GM21737 (cell line): ENCODE data around the gene TJP1.
"Not testable (repeated sequence)": the region's sequence is repeated elsewhere in the genome, so short reads cannot be mapped to it uniquely, and the experiment has no call there.

Source experiments
- ATAC-seq: cut with Tn5 transposase; IDR thresholded peaks from one replicate; pipeline ENCODE4 v1.9.1; 2021; ENCODE audit warnings: mild to moderate bottlenecking, moderate library complexity; ENCODE audit not compliant: unreplicated experiment

Gene TJP1

GRCh38 chr15:29756358-29757267 lies 65.7 kb downstream of the TJP1 start:
- ATAC-seq: no peak

- not testable (repeated sequence) for ATAC-seq
These were observed 68.3 kb downstream of the TJP1 start for GRCh38 chr15:29754009-29754408.

DNA sequence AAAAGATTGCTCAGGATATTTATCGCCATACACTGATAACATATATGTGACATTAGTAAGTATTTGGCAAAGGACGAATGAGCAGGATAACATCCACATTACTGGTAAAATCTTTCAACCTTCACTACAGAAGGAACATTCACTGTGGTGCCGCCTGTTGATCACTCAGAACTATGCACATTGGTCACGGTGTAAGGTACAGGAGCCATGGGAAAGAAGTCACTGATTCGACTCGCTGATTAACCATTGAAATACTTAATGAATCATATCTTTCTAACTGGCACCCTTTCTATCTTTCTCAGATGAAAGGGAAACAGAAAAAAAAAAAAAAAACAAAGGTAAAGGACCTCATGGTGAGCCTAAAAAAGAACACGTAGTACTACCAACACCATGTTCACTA lies 68.8 kb downstream of the TJP1 start:
- no peak for ATAC-seq

- no peak for ATAC-seq
These were observed 71.5 kb downstream of the TJP1 start for GRCh38 chr15:29750754-29751153.

- no peak for ATAC-seq
These were observed 72.7 kb downstream of the TJP1 start for GRCh38 chr15:29749365-29750086.

DNA sequence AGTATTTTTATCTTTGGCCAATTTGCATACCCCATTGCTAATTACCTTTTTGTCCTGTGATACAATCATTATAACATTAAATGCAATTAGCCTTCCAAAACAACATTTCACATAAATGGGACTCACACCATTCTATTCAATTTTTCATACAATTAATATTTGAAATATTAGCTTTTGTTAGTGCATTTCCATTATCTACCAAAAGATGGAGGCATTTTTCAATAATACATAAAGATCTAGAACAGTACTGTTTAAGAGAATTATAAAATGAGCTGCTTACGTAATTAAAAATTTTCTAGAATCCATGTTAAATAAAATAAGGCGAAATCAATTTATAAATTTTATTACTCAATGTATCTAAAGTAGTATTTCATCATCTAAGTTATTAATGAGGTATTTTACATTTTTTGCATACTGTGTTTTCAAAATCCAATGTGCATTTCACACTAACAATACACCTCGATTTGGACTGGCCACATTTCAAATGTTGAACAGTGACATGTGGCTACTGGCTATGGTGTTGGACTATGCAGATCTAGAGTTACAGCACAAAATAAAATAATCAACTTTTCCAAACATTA lies 74.3 kb downstream of the TJP1 start:
- no peak for ATAC-seq

DNA sequence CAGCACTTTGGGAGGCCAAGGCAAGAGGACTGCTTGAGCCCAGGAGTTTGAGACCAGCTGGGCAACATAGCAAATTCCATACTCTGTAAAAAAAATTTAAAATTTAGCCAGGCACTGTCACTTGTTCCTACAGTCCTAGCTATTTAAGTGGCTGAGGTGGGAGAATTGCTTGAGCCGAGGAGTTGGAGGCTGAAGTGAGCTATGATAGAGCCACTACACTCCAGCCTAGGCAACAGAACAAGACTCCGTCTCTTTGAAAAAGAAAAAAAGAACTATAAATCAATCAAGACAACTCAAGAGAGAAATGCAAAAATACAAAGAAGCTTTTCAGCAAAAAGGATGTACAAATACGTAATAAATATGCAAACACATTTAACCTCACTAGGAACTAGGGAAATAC lies 78.8 kb downstream of the TJP1 start:
- ATAC-seq: no peak

DNA sequence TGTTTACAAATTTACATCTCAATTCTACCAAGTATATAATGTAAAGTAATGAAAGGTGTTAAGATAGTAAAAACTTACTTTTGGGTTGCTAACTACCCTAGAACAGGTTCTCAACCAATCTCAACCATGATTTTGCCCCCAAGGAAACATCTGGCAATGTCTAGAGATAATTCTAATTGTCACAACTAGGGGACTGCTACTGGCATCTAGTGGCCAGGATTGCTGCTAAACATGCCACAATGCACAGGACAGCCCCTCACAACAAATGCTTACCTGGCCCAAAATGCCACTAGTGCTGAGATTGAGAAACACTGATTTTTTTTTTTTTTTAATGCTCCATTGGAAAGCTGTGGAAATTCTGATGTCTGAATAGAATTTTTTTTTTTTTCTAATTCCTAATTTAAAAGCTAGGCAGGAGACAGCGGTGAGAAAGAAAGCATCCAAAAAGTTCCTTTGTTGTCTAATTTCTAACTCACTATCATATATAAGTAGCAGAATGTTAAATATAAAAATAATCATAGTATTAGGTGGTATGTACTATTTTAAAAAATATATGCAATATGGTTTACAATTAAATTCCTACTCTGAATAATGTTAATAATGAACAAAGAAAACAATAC lies 81.5 kb downstream of the TJP1 start:
- ATAC-seq: no peak

GRCh38 chr15:29736744-29737020 lies 85.6 kb downstream of the TJP1 start:
- no peak for ATAC-seq

DNA sequence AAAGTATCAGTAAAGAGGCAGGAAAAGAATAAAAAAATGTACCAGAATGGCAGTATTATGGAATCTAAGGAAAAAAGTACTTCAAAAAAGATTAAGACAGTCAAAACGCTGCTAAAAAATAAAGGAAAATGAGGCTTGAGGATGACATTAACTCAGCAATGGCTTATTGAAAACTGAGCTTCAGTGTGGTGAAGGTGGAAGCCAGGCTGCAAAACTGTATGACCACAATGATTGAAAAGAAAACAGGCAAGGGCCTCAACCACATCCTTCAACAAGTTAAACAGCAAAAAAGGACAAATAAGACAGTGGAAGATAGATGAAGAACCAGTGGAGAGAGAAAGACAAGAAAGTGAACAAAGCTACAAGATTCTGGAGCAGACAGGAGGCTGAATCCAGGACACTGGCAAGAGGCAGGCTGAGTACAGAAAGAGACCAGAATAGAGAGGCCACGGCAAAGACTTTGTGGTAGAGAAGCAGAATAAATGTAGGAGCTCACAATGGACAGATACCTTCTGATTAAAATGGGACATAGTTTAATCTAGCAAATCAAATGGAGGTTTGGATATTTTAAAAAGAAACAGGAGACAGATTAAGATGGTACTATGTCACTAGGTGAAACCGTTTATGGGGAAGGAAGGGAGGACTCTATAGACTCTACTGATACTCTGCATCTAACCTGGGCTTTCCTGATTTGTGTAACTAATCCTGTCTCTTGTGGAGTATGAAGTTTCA lies 86.1 kb downstream of the TJP1 start:
- ATAC-seq: no peak

DNA sequence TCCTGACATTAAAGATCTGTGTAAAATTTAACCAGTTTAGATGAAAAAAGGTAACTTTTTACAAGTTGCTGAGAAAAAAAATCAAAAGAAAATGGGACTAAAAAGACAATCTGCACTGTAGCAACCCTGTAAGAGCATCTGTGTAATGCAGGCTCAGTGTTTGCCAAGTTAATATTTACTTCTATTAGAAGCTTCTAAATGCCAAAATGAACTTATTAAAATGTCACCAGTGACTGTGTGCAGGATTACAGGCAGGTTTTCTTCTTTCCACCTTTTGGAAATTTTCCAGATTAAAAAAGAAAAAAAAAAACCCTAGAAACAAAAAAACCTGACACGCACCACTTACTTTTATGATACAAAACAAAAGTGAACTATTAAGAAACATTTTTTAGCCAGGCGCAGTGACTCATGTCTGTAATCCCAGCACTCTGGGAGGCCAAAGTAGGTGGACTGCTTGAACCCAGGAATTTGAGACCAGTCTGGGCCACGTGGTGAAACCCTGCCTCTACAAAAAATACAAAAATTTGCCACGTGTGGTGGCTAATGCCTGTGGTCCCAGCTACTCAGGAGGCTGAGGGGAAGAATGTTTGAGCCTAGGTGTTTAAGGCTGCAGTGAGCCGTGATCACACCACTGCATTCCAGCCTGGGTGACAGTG lies 87.2 kb downstream of the TJP1 start:
- no peak for ATAC-seq

- ATAC-seq: no peak
These were observed 90.4 kb downstream of the TJP1 start for GRCh38 chr15:29731865-29732264.

- ATAC-seq: not testable (repeated sequence)
These were observed 91.8 kb downstream of the TJP1 start for GRCh38 chr15:29730471-29730870.

DNA sequence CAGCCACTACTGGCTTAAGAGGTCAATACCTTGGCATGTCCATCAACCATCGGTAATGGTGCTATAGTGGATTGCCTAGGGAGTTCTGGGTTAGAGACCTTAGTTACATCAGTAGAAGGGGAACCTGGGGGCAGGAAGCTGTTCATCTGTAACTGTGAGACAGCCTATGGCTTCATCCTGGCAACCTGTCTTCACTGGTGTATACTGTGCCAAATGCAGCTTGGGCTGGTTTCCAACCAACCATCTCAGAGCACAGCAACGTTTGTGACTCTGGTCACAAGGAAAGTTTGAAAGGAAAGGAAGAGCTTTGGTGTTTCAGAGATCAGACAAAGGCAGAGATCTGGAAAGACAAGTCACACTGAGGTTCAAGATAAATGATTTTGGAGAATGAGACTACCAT lies 93.8 kb downstream of the TJP1 start:
- no peak for ATAC-seq

GRCh38 chr15:29727871-29728270 lies 94.4 kb downstream of the TJP1 start:
- no peak for ATAC-seq

DNA sequence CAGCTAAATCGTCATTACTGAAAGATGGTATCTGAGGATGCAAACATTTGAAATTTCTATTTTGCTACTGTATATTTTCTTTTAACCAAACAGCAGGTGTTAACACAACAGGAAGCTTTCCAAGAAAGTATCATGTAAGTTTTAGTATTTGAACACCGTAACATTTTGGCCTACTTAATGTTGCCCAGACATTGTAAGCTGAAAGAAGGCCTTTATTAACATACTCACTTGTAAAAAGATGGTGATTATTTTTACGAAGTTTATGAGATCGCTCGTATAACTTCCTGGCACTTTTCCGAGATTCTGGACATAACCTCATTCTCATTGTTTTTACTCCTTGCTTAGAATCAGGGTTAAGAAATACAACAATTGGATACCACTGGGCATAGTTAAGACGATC lies 95.7 kb downstream of the TJP1 start:
- ATAC-seq: no peak

- no peak for ATAC-seq
These were observed 98.2 kb downstream of the TJP1 start for GRCh38 chr15:29724026-29724425.

DNA sequence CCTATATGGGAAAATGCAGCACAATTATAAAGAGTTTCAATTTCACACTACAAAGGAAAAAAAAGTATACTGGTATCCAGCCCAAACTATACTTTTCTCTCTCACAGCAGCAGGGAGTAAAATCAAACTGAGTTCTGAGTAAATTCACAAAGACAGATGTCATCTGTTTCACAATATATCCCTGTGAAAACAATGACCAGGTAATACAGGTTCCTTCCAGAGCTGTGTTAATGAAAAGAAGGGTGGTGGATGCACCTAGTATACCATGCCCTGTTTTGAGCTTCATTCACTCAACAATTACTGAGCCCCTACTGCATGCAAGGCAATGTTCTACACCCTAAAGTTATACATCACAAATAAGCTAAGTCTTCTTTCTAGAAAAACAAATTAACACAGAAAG lies 108.5 kb downstream of the TJP1 start:
- ATAC-seq: no peak

GRCh38 chr15:29712149-29712885 lies 110.0 kb downstream of the TJP1 start:
- no peak for ATAC-seq

DNA sequence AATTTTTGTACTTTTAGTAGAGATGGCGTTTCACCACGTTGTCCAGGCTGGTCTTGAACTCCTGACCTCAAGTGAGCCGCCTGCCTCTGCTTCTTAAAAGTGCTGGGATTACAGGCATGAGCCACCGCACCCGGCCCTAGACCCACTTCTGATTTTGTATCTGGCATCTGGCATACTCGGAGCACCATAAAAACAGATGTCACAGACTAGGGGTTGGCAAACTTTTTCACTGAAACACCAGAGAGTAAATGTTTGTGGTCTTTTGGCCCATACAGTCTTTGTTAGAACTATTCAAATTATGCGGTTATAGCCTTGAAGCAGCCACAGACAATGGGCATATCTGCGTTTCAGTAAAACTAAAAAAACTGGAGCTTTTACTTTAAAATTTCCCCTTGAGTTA lies 110.7 kb downstream of the TJP1 start:
- no peak for ATAC-seq
